Neuronal stem cell (in vitro differentiated cells): ENCODE data around the gene RFX1.

Experiments
- DNase-seq: peaks from one replicate; pipeline ENCODE4 v3.0.0-alpha.2; 2013; ENCODE audit warnings: low spot score
- H2AFZ ChIP-seq: one replicate; pipeline ENCODE4 v1.6.1; 2013; ENCODE audit warnings: mild to moderate bottlenecking, low read length, inconsistent platforms
- H2AK5ac ChIP-seq: 2 replicates; pipeline ENCODE4 v1.6.1; 2013; ENCODE audit warnings: low read depth, mild to moderate bottlenecking, inconsistent platforms, low read length, moderate library complexity, mixed read lengths
- H2BK120ac ChIP-seq: 2 replicates; pipeline ENCODE4 v1.6.1; 2013; ENCODE audit warnings: low read depth, mild to moderate bottlenecking, inconsistent platforms, low read length, moderate library complexity, mixed read lengths
- H2BK12ac ChIP-seq: one replicate; pipeline ENCODE4 v1.6.1; 2013; ENCODE audit warnings: low read length, inconsistent platforms
- H2BK15ac ChIP-seq: 2 replicates; pipeline ENCODE4 v1.6.1; 2013; ENCODE audit warnings: mild to moderate bottlenecking, low read length, inconsistent platforms, mixed read lengths
- H2BK5ac ChIP-seq: one replicate; pipeline ENCODE4 v1.6.1; 2013; ENCODE audit warnings: inconsistent platforms, mild to moderate bottlenecking, low read length, moderate library complexity
- H3K14ac ChIP-seq: one replicate; pipeline ENCODE4 v1.6.1; 2013; ENCODE audit warnings: low read length, inconsistent platforms
- H3K18ac ChIP-seq: 2 replicates; pipeline ENCODE4 v1.6.1; 2013; ENCODE audit warnings: low read length, inconsistent platforms
- H3K23ac ChIP-seq: 2 replicates; pipeline ENCODE4 v1.6.1; 2013; ENCODE audit warnings: low read depth, mild to moderate bottlenecking, mixed read lengths, low read length, inconsistent platforms; ENCODE audit not compliant: poor library complexity
- H3K27ac ChIP-seq: replicated peaks from 3 replicates; pipeline ENCODE4 v1.5.1; 2013; ENCODE audit warnings: low read length, inconsistent platforms
- H3K27me3 ChIP-seq, 3 experiments: 2 replicates each; pipeline ENCODE4 v1.6.1; 2013; ENCODE audit warnings: low read length in 3 of 3, mild to moderate bottlenecking in 2 of 3, inconsistent platforms in 1 of 3, low read depth in 1 of 3, mixed read lengths in 1 of 3, moderate library complexity in 1 of 3; ENCODE audit not compliant: control insufficient read depth in 3 of 3, insufficient read depth in 3 of 3
- H3K36me3 ChIP-seq, 2 donors: replicated peaks in 1 of 2; 2 replicates each; pipeline ENCODE4 v1.6.1; 2013; ENCODE audit warnings: low read length in 2 of 2; ENCODE audit not compliant: control insufficient read depth in 2 of 2, insufficient read depth in 2 of 2
- H3K4ac ChIP-seq: 2 replicates; pipeline ENCODE4 v1.6.1; 2013; ENCODE audit warnings: inconsistent platforms, mild to moderate bottlenecking, low read length, moderate library complexity
- H3K4me1 ChIP-seq, 2 donors: 1 replicate in 1 of 2; 2 replicates in 1 of 2; pipeline ENCODE4 v1.6.1; 2013; ENCODE audit warnings: low read length in 2 of 2, low read depth in 1 of 2; ENCODE audit not compliant: control insufficient read depth in 2 of 2, insufficient read depth in 1 of 2
- H3K4me2 ChIP-seq: one replicate; pipeline ENCODE4 v1.6.1; 2013; ENCODE audit warnings: mild to moderate bottlenecking, low read length, inconsistent platforms; ENCODE audit not compliant: insufficient read depth, poor library complexity, severe bottlenecking
- H3K4me3 ChIP-seq, 2 donors: 2 replicates each; pipeline ENCODE4 v1.5.1; 2013; ENCODE audit warnings: low read length in 2 of 2, mild to moderate bottlenecking in 2 of 2, inconsistent platforms in 1 of 2, moderate library complexity in 1 of 2
- H3K79me1 ChIP-seq: one replicate; pipeline ENCODE4 v1.6.1; 2013; ENCODE audit warnings: low read depth, mild to moderate bottlenecking, inconsistent platforms, low read length, moderate library complexity
- H3K9ac ChIP-seq: one replicate; pipeline ENCODE4 v1.6.1; 2013; ENCODE audit warnings: mild to moderate bottlenecking, low read depth, low read length, inconsistent platforms; ENCODE audit not compliant: poor library complexity
- H3K9me3 ChIP-seq, 2 donors: replicated peaks in 1 of 2; 2 replicates each; pipeline versions ENCODE3 to v1.6.1; 2013; ENCODE audit warnings: low read length in 2 of 2, mild to moderate bottlenecking in 2 of 2, inconsistent platforms in 1 of 2, low read depth in 1 of 2, mixed read lengths in 1 of 2, moderate library complexity in 1 of 2; ENCODE audit not compliant: control insufficient read depth in 2 of 2, insufficient read depth in 1 of 2
- H4K8ac ChIP-seq: one replicate; pipeline ENCODE4 v1.6.1; 2013; ENCODE audit warnings: low read depth, mild to moderate bottlenecking, inconsistent platforms, low read length, moderate library complexity
- H4K91ac ChIP-seq: one replicate; pipeline ENCODE4 v1.6.1; 2013; ENCODE audit warnings: low read length, low read depth, mild to moderate bottlenecking, inconsistent platforms; ENCODE audit not compliant: poor library complexity
- WGBS, 2 donors: extraction: QIAGEN DNeasy Blood & Tissue Kit; methylation state at CpG; one replicate each; pipeline ENCODE4 v1.1.7; 2013; ENCODE audit warnings: missing lambda C conversion rate in 2 of 2, mixed read lengths in 1 of 2; ENCODE audit not compliant: insufficient read length in 2 of 2, insufficient replicate concordance in 1 of 2; ENCODE audit errors: extremely low coverage in 2 of 2; 5-methylcytosine and 5-hydroxymethylcytosine counted together

RFX1 gene

DNA sequence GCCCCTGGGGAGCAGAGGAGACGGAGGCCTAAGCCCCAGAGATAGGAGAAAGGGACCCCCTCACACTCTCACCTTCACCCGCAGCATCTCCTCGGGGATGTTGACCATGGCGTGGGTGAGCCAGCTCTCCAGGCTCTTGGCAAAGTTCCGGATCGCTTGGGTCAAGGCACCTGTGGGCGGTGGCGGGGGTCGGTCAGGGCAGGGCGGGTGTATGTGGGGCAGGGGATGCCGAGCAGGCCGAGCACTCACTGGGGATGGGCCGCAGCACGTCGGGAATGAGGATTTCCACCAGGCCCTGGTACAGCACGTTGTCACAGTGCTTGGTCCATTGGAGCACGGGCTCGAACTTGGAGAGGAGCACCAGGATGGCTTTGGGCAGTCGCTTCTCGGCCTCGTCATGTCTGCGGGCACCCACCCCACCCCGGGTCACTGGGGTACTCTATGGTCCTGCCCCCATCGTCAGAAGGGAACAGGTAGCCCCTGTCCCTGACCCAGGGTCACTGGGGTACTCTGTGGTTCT is 40.7 kb downstream of the RFX1 start:
- peaks cover 0 to 9% of the 10 kb centered on the region in 2 donors for H3K4me1 ChIP-seq

DNA sequence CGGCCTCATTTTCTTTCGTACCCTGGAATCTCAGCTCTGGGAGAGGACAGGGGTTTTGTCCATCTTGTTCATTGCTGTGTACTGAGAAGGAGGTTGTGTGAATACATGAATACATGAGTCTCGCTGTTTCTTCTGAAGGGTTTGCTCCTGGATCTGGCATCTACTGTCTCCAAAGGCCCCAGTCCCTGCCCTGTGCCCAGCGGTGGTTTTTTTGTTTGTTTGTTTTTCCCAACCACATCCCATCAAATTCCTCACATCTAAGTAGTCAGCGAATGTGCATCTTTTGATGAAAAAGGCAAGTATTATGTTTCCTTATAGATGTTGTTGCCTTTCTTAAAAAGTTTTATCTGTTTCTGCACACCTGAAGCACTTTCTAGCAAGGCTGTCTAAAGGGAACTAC is 41.3 kb downstream of the RFX1 start:
- Histone ChIP-seq H3K27me3 (peaks cover 0 to 4% (median 0%) of the 10 kb centered on the region in 3 experiments), H2BK12ac (no peak overlapping the region), H3K9ac (no peak overlapping the region), H4K8ac (no peak overlapping the region), H3K14ac (no peak overlapping the region), H3K27ac (no peak overlapping the region), H3K9me3 (no peaks in the 10 kb centered on the region), H3K79me1 (peaks cover 7% of the 10 kb centered on the region), H4K91ac (no peak overlapping the region), H3K4me2 (no peak overlapping the region), H3K4me3 (no peak overlapping the region), H2AFZ (no peak overlapping the region), H3K23ac (no peak overlapping the region), H3K18ac (no peak overlapping the region), H3K4ac (no peak overlapping the region), H3K4me1 (peaks cover 0 to 9% of the 10 kb centered on the region in 2 donors), H2BK15ac (no peak overlapping the region), H2BK120ac (no peak overlapping the region), H2BK5ac (no peak overlapping the region), H3K36me3 (peaks cover 42 to 65% of the 10 kb centered on the region in 2 donors), H2AK5ac (no peak overlapping the region)
- no CpG with 5 or more reads among the region's 5 CpGs for WGBS, 2 donors
- no peak for DNase-seq

More for the DNA sequence above, 40.7 kb downstream of the RFX1 start:
- Histone ChIP-seq H3K18ac (no peak overlapping the region), H2BK5ac (peak overlapping the region; percentile 53), H2BK12ac (no peak overlapping the region), H2AK5ac (no peak overlapping the region), H3K4me2 (no peak overlapping the region), H3K4ac (no peak overlapping the region), H3K23ac (no peak overlapping the region), H3K9me3 (no peaks in the 10 kb centered on the region), H3K79me1 (peaks cover 7% of the 10 kb centered on the region), H3K4me3 (no peak overlapping the region), H2BK15ac (no peak overlapping the region), H3K36me3 (peaks cover 40 to 65% of the 10 kb centered on the region in 2 donors), H3K9ac (no peak overlapping the region), H4K8ac (no peak overlapping the region), H4K91ac (no peak overlapping the region), H2BK120ac (no peak overlapping the region), H2AFZ (no peak overlapping the region), H3K14ac (no peak overlapping the region), H3K27me3 (peaks cover 0 to 4% (median 0%) of the 10 kb centered on the region in 3 experiments), H3K27ac (no peak overlapping the region)
- no CpG with 5 or more reads among the region's 24 CpGs for WGBS, 2 donors
- DNase-seq = no peak

DNA sequence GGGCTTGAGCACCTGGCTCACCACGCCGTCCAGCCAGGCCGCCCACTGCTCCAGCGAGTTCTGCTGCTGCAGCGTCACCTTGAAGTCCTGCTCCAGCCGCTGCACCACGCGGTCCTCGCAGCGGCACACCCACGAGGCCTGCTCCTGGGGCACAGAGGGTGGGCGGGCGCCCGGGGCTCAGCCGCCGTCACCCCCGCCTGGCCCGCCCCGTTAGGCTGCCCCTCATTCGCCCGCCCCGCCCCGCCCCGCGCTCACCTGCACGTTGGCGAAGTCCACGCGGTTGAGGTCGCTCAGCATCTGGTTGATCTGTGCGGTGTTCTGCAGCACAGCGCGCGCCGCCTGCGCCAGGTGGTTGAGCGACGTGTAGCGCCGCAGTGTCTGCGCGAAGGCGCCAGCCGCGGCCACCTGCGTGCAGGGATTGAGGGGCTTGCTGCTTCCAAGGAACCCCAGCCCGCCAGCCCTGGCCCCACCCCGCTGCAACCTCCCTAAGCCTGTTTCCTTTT is 42.5 kb downstream of the RFX1 start:
- Histone ChIP-seq H2AFZ (no peak overlapping the region), H3K27me3 (peaks cover 0 to 4% (median 0%) of the 10 kb centered on the region in 3 experiments), H2BK15ac (no peak overlapping the region), H3K4me2 (no peak overlapping the region), H3K27ac (no peak overlapping the region), H3K4me1 (peaks cover 0 to 9% of the 10 kb centered on the region in 2 donors), H3K4me3 (no peak overlapping the region), H3K23ac (peak overlapping the region; percentile 80), H4K91ac (no peak overlapping the region), H3K9ac (peak overlapping the region; percentile 44), H3K79me1 (peaks cover 7% of the 10 kb centered on the region), H4K8ac (peak overlapping the region; percentile 17), H3K4ac (no peak overlapping the region), H2BK5ac (no peak overlapping the region), H2BK120ac (no peak overlapping the region), H3K14ac (no peak overlapping the region), H3K36me3 (peaks cover 43 to 66% of the 10 kb centered on the region in 2 donors), H2AK5ac (peak overlapping the region; percentile 84), H3K9me3 (no peaks in the 10 kb centered on the region), H3K18ac (peak overlapping the region; percentile 80), H2BK12ac (no peak overlapping the region)
- DNase-seq = no peak
- WGBS, 2 donors = no CpG with 5 or more reads among the region's 48 CpGs

DNA sequence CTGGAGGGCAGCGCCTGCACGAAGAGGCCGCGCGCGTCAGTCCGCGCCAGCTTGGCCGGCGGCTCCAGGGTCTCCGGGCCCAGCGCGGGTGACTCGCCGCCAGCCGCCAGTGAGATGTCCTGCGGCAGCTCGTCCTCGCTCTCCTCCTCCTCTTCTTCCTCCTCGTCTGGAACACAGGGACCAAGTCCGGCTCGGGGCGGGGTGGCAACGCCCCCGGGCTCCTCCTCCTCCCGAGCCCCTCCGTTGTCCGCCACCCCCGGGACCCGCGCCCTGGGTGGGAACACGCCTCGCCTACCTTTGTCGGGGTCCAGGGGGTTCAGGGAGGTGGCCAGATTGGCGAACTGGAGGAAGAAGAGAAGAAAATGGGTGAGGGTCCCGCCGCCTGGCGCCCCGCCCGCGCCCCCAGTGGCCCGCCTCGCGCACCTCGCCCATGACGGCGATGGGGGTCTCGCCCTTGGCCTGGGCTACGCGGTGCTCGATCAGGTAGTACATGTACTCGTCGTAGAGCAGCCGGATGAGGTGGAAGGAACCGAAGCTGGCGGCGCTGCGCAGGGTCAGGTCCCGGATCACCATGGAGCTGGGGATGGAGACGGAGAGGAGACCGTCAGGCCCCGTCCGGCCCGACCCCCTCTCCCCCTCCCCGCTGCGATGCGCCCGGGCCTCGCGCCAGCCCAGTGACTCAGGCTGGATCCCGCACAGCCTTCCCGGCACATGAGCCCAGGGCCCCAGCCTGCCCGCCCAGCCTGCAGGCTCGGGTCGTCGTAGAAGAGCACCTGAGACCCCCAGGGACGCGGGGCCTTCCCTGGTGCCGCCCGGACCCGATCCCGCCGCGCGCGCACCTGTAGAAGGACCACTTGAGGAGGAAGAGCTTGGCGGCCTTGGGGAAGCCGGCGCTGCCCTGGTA is 43.2 kb downstream of the RFX1 start:
- H2BK12ac ChIP-seq = peak overlapping the region; percentile 84
- H3K9ac ChIP-seq = peak overlapping the region; percentile 30
- peaks cover 7% of the 10 kb centered on the region for H3K79me1 ChIP-seq
- H3K4me2 ChIP-seq = peak overlapping the region; percentile 37
- no CpG with 5 or more reads among the region's 89 CpGs for WGBS, 2 donors
- H4K8ac ChIP-seq = no peak overlapping the region
- H3K9me3 ChIP-seq = no peaks in the 10 kb centered on the region
- peak overlapping the region; percentile 84 for H2AK5ac ChIP-seq
- H3K4ac ChIP-seq = no peak overlapping the region
- no peak overlapping the region for H4K91ac ChIP-seq
- H3K27ac ChIP-seq = no peak overlapping the region
- H3K18ac ChIP-seq = peak overlapping the region; percentile 80
- no peak overlapping the region for H2BK120ac ChIP-seq
- H3K4me1 ChIP-seq = peaks cover 0 to 9% of the 10 kb centered on the region in 2 donors
- peak overlapping the region; percentile 71 for H2BK15ac ChIP-seq
- H3K23ac ChIP-seq = peak overlapping the region; percentile 80
- H3K4me3 ChIP-seq = peak overlapping the region in 1 of 2 donors; percentile 49
- no peak for DNase-seq
- no peak overlapping the region for H2BK5ac ChIP-seq
- no peak overlapping the region for H2AFZ ChIP-seq
- no peak overlapping the region for H3K14ac ChIP-seq
- peaks cover 45 to 66% of the 10 kb centered on the region in 2 donors for H3K36me3 ChIP-seq
- H3K27me3 ChIP-seq = peaks cover 0 to 4% (median 0%) of the 10 kb centered on the region in 3 experiments
